ENCODE data around the gene GABRR2.

GABRR2 gene

GRCh38 chr6:89315249-89315885 lies at the start of gene GABRR2:
TSS of gene GABRR2 (minus strand) at chr6:89315299. CDS start at chr6:89315165, 134 bp downstream.
- no peak for TF ChIP-seq OSR1 (CRISPR knock-in tag; IDR thresholded peaks at IDR 0.05)
- no peak for TF ChIP-seq ARNTL (CRISPR knock-in tag; IDR thresholded peaks at IDR 0.05; ENCODE audit: borderline replicate concordance, low read depth)
- TF ChIP-seq GLIS3 (CRISPR knock-in tag; IDR thresholded peaks at IDR 0.05): no peak
- TF ChIP-seq ZNF70 (CRISPR knock-in tag; IDR thresholded peaks at IDR 0.05): no peak
- TF ChIP-seq SNAI2 (CRISPR knock-in tag; IDR thresholded peaks at IDR 0.05): no peak
- TF ChIP-seq CSDC2 (CRISPR knock-in tag; IDR thresholded peaks at IDR 0.05): no peak
- no peak for TF ChIP-seq POU6F1 (CRISPR knock-in tag; IDR thresholded peaks at IDR 0.05; ENCODE audit: borderline replicate concordance, low read depth)
- TF ChIP-seq TCF4 (CRISPR knock-in tag; IDR thresholded peaks at IDR 0.05; ENCODE audit: borderline replicate concordance): no peak
- TF ChIP-seq CSRNP3 (CRISPR knock-in tag; IDR thresholded peaks at IDR 0.05): no peak
- TF ChIP-seq BACH2 (CRISPR knock-in tag; IDR thresholded peaks at IDR 0.05; ENCODE audit: borderline replicate concordance): no peak
- TF ChIP-seq ZFP3 (CRISPR knock-in tag; IDR thresholded peaks at IDR 0.05): no peak
- TF ChIP-seq ZNF8 (CRISPR knock-in tag; IDR thresholded peaks at IDR 0.05): no peak
- TF ChIP-seq, protein P1, sequence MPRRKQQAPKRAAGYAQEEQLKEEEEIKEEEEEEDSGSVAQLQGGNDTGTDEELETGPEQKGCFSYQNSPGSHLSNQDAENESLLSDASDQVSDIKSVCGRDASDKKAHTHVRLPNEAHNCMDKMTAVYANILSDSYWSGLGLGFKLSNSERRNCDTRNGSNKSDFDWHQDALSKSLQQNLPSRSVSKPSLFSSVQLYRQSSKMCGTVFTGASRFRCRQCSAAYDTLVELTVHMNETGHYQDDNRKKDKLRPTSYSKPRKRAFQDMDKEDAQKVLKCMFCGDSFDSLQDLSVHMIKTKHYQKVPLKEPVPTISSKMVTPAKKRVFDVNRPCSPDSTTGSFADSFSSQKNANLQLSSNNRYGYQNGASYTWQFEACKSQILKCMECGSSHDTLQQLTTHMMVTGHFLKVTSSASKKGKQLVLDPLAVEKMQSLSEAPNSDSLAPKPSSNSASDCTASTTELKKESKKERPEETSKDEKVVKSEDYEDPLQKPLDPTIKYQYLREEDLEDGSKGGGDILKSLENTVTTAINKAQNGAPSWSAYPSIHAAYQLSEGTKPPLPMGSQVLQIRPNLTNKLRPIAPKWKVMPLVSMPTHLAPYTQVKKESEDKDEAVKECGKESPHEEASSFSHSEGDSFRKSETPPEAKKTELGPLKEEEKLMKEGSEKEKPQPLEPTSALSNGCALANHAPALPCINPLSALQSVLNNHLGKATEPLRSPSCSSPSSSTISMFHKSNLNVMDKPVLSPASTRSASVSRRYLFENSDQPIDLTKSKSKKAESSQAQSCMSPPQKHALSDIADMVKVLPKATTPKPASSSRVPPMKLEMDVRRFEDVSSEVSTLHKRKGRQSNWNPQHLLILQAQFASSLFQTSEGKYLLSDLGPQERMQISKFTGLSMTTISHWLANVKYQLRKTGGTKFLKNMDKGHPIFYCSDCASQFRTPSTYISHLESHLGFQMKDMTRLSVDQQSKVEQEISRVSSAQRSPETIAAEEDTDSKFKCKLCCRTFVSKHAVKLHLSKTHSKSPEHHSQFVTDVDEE (CRISPR knock-in tag; IDR thresholded peaks at IDR 0.05): no peak
- no peak for TF ChIP-seq PPARA (CRISPR knock-in tag; IDR thresholded peaks at IDR 0.05; ENCODE audit: borderline replicate concordance)
- no peak for TF ChIP-seq TOX (CRISPR knock-in tag; IDR thresholded peaks at IDR 0.05; ENCODE audit: borderline replicate concordance)
- TF ChIP-seq RARB (CRISPR knock-in tag; IDR thresholded peaks at IDR 0.05): no peak
- TF ChIP-seq ZFP30 (CRISPR knock-in tag; IDR thresholded peaks at IDR 0.05): no peak
- TF ChIP-seq ESRRG (CRISPR knock-in tag; IDR thresholded peaks at IDR 0.05): no peak
- ATAC-seq: no peak

GRCh38 chr6:89364586-89364985 lies 49.5 kb upstream of the GABRR2 start:
- no peak for ATAC-seq
- TF ChIP-seq OSR1 (CRISPR knock-in tag; IDR thresholded peaks at IDR 0.05) (no peak), PPARA (CRISPR knock-in tag; IDR thresholded peaks at IDR 0.05; ENCODE audit: borderline replicate concordance) (no peak), ZNF565 (CRISPR knock-in tag; conservative IDR thresholded peaks at IDR 0.05; ENCODE audit: low read depth) (no peak), ZNF70 (CRISPR knock-in tag; IDR thresholded peaks at IDR 0.05) (no peak), CSDC2 (CRISPR knock-in tag; IDR thresholded peaks at IDR 0.05) (no peak), ZC3H10 (CRISPR knock-in tag; IDR thresholded peaks at IDR 0.05) (no peak), ISL1 (CRISPR knock-in tag; IDR thresholded peaks at IDR 0.05) (no peak)
- TF ChIP-seq, protein P2, sequence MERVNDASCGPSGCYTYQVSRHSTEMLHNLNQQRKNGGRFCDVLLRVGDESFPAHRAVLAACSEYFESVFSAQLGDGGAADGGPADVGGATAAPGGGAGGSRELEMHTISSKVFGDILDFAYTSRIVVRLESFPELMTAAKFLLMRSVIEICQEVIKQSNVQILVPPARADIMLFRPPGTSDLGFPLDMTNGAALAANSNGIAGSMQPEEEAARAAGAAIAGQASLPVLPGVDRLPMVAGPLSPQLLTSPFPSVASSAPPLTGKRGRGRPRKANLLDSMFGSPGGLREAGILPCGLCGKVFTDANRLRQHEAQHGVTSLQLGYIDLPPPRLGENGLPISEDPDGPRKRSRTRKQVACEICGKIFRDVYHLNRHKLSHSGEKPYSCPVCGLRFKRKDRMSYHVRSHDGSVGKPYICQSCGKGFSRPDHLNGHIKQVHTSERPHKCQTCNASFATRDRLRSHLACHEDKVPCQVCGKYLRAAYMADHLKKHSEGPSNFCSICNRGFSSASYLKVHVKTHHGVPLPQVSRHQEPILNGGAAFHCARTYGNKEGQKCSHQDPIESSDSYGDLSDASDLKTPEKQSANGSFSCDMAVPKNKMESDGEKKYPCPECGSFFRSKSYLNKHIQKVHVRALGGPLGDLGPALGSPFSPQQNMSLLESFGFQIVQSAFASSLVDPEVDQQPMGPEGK (CRISPR knock-in tag; IDR thresholded peaks at IDR 0.05; ENCODE audit: borderline replicate concordance): no peak

DNA sequence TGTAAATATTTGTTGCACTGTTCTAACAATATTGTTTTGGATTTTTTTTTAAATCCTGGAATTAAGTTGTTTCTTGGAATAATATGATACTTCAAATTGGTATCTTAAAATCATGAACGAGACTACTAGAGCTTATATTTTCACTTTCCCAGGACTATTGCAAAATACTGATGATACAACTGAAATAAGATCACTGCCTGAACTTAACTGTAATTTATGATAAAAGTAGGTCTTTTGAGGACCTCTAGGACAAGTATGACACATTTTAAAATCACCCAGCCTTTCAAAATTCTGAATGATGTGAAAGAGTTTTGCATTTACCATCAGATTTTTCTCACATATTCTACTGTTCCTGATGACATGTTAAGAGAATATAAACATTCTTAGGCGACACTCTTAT lies 46.1 kb upstream of the GABRR2 start:
- no peak for ATAC-seq
- TF ChIP-seq, protein P1 (CRISPR knock-in tag; IDR thresholded peaks at IDR 0.05): no peak
- TF ChIP-seq TCF4 (CRISPR knock-in tag; IDR thresholded peaks at IDR 0.05; ENCODE audit: borderline replicate concordance) (no peak), OSR1 (CRISPR knock-in tag; IDR thresholded peaks at IDR 0.05) (no peak), TOX (CRISPR knock-in tag; IDR thresholded peaks at IDR 0.05; ENCODE audit: borderline replicate concordance) (no peak), ARNTL (CRISPR knock-in tag; IDR thresholded peaks at IDR 0.05; ENCODE audit: borderline replicate concordance, low read depth) (no peak), BACH2 (CRISPR knock-in tag; IDR thresholded peaks at IDR 0.05; ENCODE audit: borderline replicate concordance) (no peak), ISL1 (CRISPR knock-in tag; IDR thresholded peaks at IDR 0.05) (no peak), SNAI2 (CRISPR knock-in tag; IDR thresholded peaks at IDR 0.05) (no peak), CSRNP3 (CRISPR knock-in tag; IDR thresholded peaks at IDR 0.05) (no peak), GLIS3 (CRISPR knock-in tag; IDR thresholded peaks at IDR 0.05) (no peak), ZNF70 (CRISPR knock-in tag; IDR thresholded peaks at IDR 0.05) (no peak)
- TF ChIP-seq, protein P3, sequence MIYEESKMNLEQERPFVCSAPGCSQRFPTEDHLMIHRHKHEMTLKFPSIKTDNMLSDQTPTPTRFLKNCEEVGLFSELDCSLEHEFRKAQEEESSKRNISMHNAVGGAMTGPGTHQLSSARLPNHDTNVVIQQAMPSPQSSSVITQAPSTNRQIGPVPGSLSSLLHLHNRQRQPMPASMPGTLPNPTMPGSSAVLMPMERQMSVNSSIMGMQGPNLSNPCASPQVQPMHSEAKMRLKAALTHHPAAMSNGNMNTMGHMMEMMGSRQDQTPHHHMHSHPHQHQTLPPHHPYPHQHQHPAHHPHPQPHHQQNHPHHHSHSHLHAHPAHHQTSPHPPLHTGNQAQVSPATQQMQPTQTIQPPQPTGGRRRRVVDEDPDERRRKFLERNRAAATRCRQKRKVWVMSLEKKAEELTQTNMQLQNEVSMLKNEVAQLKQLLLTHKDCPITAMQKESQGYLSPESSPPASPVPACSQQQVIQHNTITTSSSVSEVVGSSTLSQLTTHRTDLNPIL (CRISPR knock-in tag; IDR thresholded peaks at IDR 0.05; ENCODE audit: low read depth): no peak
